ENCODE measurements around the gene AHSG. TPM values are rescaled to one million over a fixed set of nuclear protein-coding genes. Genes with fewer than 3 reads are reported as not detected.
A peak's percentile ranks its signal among the peaks of the same experiment; 100 is the strongest.

Gene AHSG
- total RNA-seq, 1 experiment from 2014 or later: 1.6 TPM

DNA sequence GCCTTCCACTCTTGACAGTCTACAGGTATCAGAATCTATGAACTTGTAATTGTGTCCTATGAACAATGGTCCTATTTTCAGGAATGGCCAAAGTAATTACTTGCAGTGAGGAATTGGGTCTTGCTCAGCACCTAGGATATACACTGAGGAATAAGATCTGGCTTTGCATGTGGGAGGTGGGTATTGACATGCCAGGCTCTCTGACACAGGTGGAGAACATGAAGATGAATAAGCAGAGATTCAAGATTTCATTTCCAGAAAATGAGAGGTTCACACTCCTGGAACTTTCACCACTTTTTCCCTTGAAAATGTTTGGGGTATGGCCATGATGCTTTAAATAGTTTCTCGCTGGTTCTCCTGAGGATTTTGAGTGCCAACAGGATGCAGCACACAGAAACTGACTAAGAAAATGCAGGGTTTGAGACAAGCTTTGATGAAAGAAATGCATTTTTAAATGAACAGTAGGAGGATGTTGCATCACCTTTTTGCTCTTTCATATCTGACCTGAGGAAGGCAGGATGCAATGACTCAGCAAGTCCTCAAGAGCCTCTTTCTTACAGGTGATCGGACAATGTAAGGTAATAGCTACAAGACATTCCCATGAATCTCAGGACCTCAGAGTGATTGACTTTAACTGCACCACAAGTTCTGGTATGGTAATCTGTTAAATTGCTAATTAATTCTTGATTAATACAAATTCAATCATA, 56.7 kb downstream of the AHSG start (continued):
- TF ChIP-seq CEBPB (IDR thresholded peaks at IDR 0.05; ENCODE audit: low read depth) (peak; percentile 89), RAD21 (IDR thresholded peaks at IDR 0.05; ENCODE audit: low read depth) (no peak), CBX3 (IDR thresholded peaks at IDR 0.05; ENCODE audit: low read depth) (0 out of 2 replicates have a peak, but pooled peaks have one; percentile 13), ZNF274 (IDR thresholded peaks at IDR 0.05; ENCODE audit: low read depth, low read length) (no peak)

DNA sequence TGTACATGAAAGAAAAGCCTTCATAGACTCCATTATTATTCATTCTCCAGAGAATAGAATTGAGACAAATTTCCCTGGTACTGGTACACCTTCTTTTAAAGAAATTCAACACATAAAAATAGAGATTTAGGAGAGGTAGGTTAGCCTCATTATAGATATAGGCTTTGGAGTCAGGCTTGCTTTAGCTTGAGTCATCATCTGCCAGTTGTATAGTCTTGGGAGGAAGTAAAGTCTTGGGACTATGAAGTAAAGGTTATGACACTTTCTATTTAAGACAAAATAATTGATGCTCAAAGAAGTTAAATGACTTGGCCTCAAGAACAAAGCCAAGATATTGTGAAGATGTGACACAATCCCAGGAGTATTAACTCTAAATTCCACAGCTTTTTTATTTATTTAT, 57.3 kb downstream of the AHSG start:
- Histone ChIP-seq H3K36me3 (ENCODE audit: control insufficient read depth in 1 of 2, insufficient read depth in 2 of 2, low read length in 2 of 2) (no peaks in the 10 kb centered on the region), H3K9ac (ENCODE audit: low read length) (no peak overlapping the region), H4K20me1 (ENCODE audit: insufficient read depth) (no peaks in the 10 kb centered on the region), H3K27ac (ENCODE audit: low read depth, low read length) (no peak overlapping the region), H3K9me2 (ENCODE audit: insufficient read depth) (no peaks in the 10 kb centered on the region), H3K27me3 (ENCODE audit: insufficient read depth, low read length) (peaks cover 12% of the 10 kb centered on the region; the same call in 1 of the 2 replicates), H3K4me3 (replicated peaks in 1 of 2; ENCODE audit: low read depth in 1 of 2, low read length in 2 of 2) (no peak overlapping the region), H3K9me3 (ENCODE audit: control insufficient read depth in 1 of 2, insufficient read depth in 1 of 2, low read depth in 1 of 2, low read length in 2 of 2) (no peaks in the 10 kb centered on the region), H3K4me2 (ENCODE audit: low read length) (peak overlapping the region; percentile 35), H3K4me1 (ENCODE audit: control insufficient read depth in 1 of 2, insufficient read depth in 2 of 2, low read length in 2 of 2) (peaks cover 5 to 20% of the 10 kb centered on the region in 2 experiments; a peak in 3 of 4 replicates), H2AFZ (ENCODE audit: low read depth, low read length, poor library complexity, severe bottlenecking) (peak overlapping the region; percentile 78), H3K79me2 (ENCODE audit: insufficient read depth, low read length) (no peaks in the 10 kb centered on the region)
- POLR2A ChIA-PET: no interaction called here
- TF ChIP-seq ZNF274 (IDR thresholded peaks at IDR 0.05; ENCODE audit: low read depth, low read length) (no peak), JUND (IDR thresholded peaks at IDR 0.05) (no peak), EGR1 (IDR thresholded peaks at IDR 0.05; ENCODE audit: low read depth) (no peak), CEBPB (IDR thresholded peaks at IDR 0.05; ENCODE audit: low read depth) (no peak), EZH2phosphoT487 (IDR thresholded peaks at IDR 0.05; ENCODE audit: borderline replicate concordance) (no peak), CBX3 (IDR thresholded peaks at IDR 0.05; ENCODE audit: low read depth) (no peak), EZH2 (IDR thresholded peaks at IDR 0.05) (no peak), SRF (IDR thresholded peaks at IDR 0.05; ENCODE audit: low read depth) (no peak), SIN3A (IDR thresholded peaks at IDR 0.05; ENCODE audit: low read depth) (no peak), POLR2A (IDR thresholded peaks at IDR 0.05; ENCODE audit: borderline replicate concordance, extremely low read depth, insufficient read depth, insufficient read length) (no peak)
- TF ChIP-seq, protein P1, sequence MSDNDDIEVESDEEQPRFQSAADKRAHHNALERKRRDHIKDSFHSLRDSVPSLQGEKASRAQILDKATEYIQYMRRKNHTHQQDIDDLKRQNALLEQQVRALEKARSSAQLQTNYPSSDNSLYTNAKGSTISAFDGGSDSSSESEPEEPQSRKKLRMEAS (IDR thresholded peaks at IDR 0.05): no peak
- intact Hi-C loops (cut with micrococcal nuclease): no loop called here
- RAD21 ChIA-PET (ENCODE audit: low non-redundant PET in 1 of 2, low total read pairs in 2 of 2, uncharacterized antibody in 2 of 2, unreplicated experiment in 2 of 2): no interaction called here
- ATAC-seq: 0 out of 2 replicates have a peak, but pooled peaks have one; percentile 16
- no peak for DNase-seq (ENCODE audit: low read depth, low spot score)
- BruUV-seq (replicated peaks): TSS peak; percentile 90
- CTCF ChIA-PET: interaction anchor here (0.8 to 1.2 kb wide), 2 partner anchors 55 to 83 kb away, joined by 3 read pairs; no protein-coding TSS in a partner anchor

Other genes starting within 250 kb of the AHSG start
- 4.3 TPM for gene CRYGS, start 68.7 kb upstream of the AHSG start, total RNA-seq (2021; ENCODE audit: unreplicated experiment)
- 16.8 TPM for gene TBCCD1, start 45.7 kb upstream of the AHSG start, total RNA-seq (2021; ENCODE audit: unreplicated experiment)
- 54.3 TPM for gene DNAJB11, start 42.3 kb upstream of the AHSG start, total RNA-seq (2021; ENCODE audit: unreplicated experiment)
- gene FETUB, start 27.3 kb downstream of the AHSG start, total RNA-seq (2021; ENCODE audit: unreplicated experiment): not detected
- gene HRG, start 53.0 kb downstream of the AHSG start, total RNA-seq (2021; ENCODE audit: unreplicated experiment): 0.42 TPM
- 0.25 TPM for gene KNG1, start 104.3 kb downstream of the AHSG start, total RNA-seq (2021; ENCODE audit: unreplicated experiment)
- 398 TPM for gene EIF4A2, start 170.5 kb downstream of the AHSG start, total RNA-seq (2021; ENCODE audit: unreplicated experiment)
- gene RFC4, start 193.4 kb downstream of the AHSG start, total RNA-seq (2021; ENCODE audit: unreplicated experiment): 86.2 TPM
- gene ADIPOQ, start 229.7 kb downstream of the AHSG start, total RNA-seq (2021; ENCODE audit: unreplicated experiment): not detected

Measured in HCT116 (cell line).